Thyroid gland (tissue), 4 donors: ENCODE data around the gene CFAP46. TPM values are rescaled to one million over a fixed set of nuclear protein-coding genes. Genes with fewer than 3 reads are reported as not detected.

Source experiments
- DNase-seq, 2 donors: peaks; one replicate each; pipeline ENCODE4 v3.0.0-alpha.2; 2019
- H3K27ac ChIP-seq, 3 donors: fragments of 200-600 bp; sonication (generic); 1 replicate in 2 of 3; 2 replicates in 1 of 3; pipeline ENCODE4 v1.5.1; 2016 to 2019; ENCODE audit warnings: mild to moderate bottlenecking in 1 of 3, moderate library complexity in 1 of 3
- H3K27me3 ChIP-seq: fragments of 200-600 bp; sonication (generic); one replicate; pipeline ENCODE4 v1.5.1; 2019
- H3K36me3 ChIP-seq, 2 donors: fragments of 200-600 bp; sonication (generic); one replicate each; pipeline ENCODE4 v1.5.1; 2016 to 2019
- H3K4me1 ChIP-seq, 2 donors: fragments of 200-600 bp; sonication (generic); one replicate each; pipeline ENCODE4 v1.5.1; 2017 to 2019
- H3K4me3 ChIP-seq, 3 donors: fragments of 200-600 bp; sonication (generic); replicated peaks in 1 of 3; 1 replicate in 2 of 3; 2 replicates in 1 of 3; pipeline ENCODE4 v1.5.1; 2016; ENCODE audit warnings: mild to moderate bottlenecking in 1 of 3
- H3K9me3 ChIP-seq: fragments of 200-600 bp; sonication (generic); one replicate; pipeline ENCODE4 v1.5.1; 2017
- CTCF ChIP-seq, 6 experiments: fragments of 200-600 bp in 3 of 6; fragments of 450-650 bp in 3 of 6; sonication (generic) in 3 of 6; IDR thresholded peaks; one replicate each; pipeline ENCODE4 v1.5.1; 2016 to 2019; ENCODE audit warnings: antibody characterized with exemption in 6 of 6, mild to moderate bottlenecking in 2 of 6, inconsistent platforms in 1 of 6, moderate library complexity in 1 of 6
- POLR2A ChIP-seq, 2 donors: fragments of 450-650 bp; IDR thresholded peaks; one replicate each; pipeline ENCODE4 v1.6.1; 2017; ENCODE audit warnings: antibody characterized with exemption in 2 of 2, mild to moderate bottlenecking in 2 of 2, moderate library complexity in 1 of 2
- WGBS, 2 donors: methylation state at CpG; one replicate each; pipeline ENCODE4 v1.1.5; 2017; 5-methylcytosine and 5-hydroxymethylcytosine counted together
- intact Hi-C: fragments of 100-400 bp; cut with DNase I; formaldehyde crosslinking; loops from one replicate; pipeline ENCODE4 v1.15.1; 2023
- total RNA-seq, 4 donors: library from RNA; depleted of rRNA; stranded (reverse); fragments of >200 nt; gene quantifications; one replicate each; pipeline ENCODE4 v1.2.3, GENCODE V29; 2016

CFAP46 gene
- total RNA-seq, 4 donors from 2014 or later: 3.6 to 12.7 (median 9.1) TPM

- 68 to 76% methylated on average over 8 to 21 of the region's 21 CpGs for WGBS, 2 donors
- intact Hi-C loops: no loop called here
- TF ChIP-seq POLR2A (IDR thresholded peaks at IDR 0.05) (no peak), CTCF (IDR thresholded peaks at IDR 0.05) (no peak)
- no peak for DNase-seq
- Histone ChIP-seq H3K27ac (no peak overlapping the region), H3K27me3 (no peaks in the 10 kb centered on the region), H3K4me1 (no peaks in the 10 kb centered on the region), H3K9me3 (no peaks in the 10 kb centered on the region), H3K36me3 (no peaks in the 10 kb centered on the region), H3K4me3 (no peak overlapping the region)
Observed at GRCh38 chr10:132981746-132982145, 39.4 kb upstream of the CFAP46 start.

- DNase-seq: no peak
- Histone ChIP-seq H3K36me3 (no peaks in the 10 kb centered on the region), H3K4me3 (no peak overlapping the region), H3K9me3 (no peaks in the 10 kb centered on the region), H3K27ac (no peak overlapping the region), H3K27me3 (no peaks in the 10 kb centered on the region), H3K4me1 (no peaks in the 10 kb centered on the region)
- WGBS, 2 donors: 45 to 53% methylated on average over 7 to 8 of the region's 17 CpGs
- TF ChIP-seq CTCF (IDR thresholded peaks at IDR 0.05): no peak
- no peak for TF ChIP-seq POLR2A (IDR thresholded peaks at IDR 0.05)
- intact Hi-C loops: no loop called here
Observed at GRCh38 chr10:132981173-132981555, 38.8 kb upstream of the CFAP46 start.

- Histone ChIP-seq H3K27ac (no peak overlapping the region), H3K27me3 (no peaks in the 10 kb centered on the region), H3K4me1 (no peaks in the 10 kb centered on the region), H3K4me3 (no peak overlapping the region), H3K9me3 (no peaks in the 10 kb centered on the region), H3K36me3 (no peaks in the 10 kb centered on the region)
- intact Hi-C loops: no loop called here
- WGBS, 2 donors: 57 to 60% methylated on average over 18 to 30 of the region's 41 CpGs
- DNase-seq: peak; percentile 36 to 39
- TF ChIP-seq POLR2A (IDR thresholded peaks at IDR 0.05) (no peak), CTCF (IDR thresholded peaks at IDR 0.05) (no peak)
Observed at GRCh38 chr10:132980426-132981172, 38.2 kb upstream of the CFAP46 start.

- Histone ChIP-seq H3K27ac (no peak overlapping the region), H3K4me3 (no peak overlapping the region), H3K4me1 (no peaks in the 10 kb centered on the region), H3K27me3 (no peaks in the 10 kb centered on the region), H3K9me3 (no peaks in the 10 kb centered on the region), H3K36me3 (no peaks in the 10 kb centered on the region)
- WGBS, 2 donors: 50 to 52% methylated on average over 24 of the region's 24 CpGs
- TF ChIP-seq CTCF (IDR thresholded peaks at IDR 0.05) (no peak), POLR2A (IDR thresholded peaks at IDR 0.05) (no peak)
- DNase-seq: peak; percentile 13 to 33
- intact Hi-C loops: no loop called here
Observed at GRCh38 chr10:132979491-132980425, 37.4 kb upstream of the CFAP46 start.

- Histone ChIP-seq H3K27me3 (no peaks in the 10 kb centered on the region), H3K4me3 (no peak overlapping the region), H3K27ac (no peak overlapping the region), H3K4me1 (no peaks in the 10 kb centered on the region), H3K9me3 (no peaks in the 10 kb centered on the region), H3K36me3 (no peaks in the 10 kb centered on the region)
- DNase-seq: no peak
- TF ChIP-seq CTCF (IDR thresholded peaks at IDR 0.05) (no peak), POLR2A (IDR thresholded peaks at IDR 0.05) (no peak)
- intact Hi-C loops: no loop called here
- WGBS, 2 donors: 69 to 76% methylated on average over 9 of the region's 9 CpGs
Observed at GRCh38 chr10:132978542-132978941, 36.2 kb upstream of the CFAP46 start.
